ENCODE measurements around the gene RGCC. TPM values are rescaled to one million over a fixed set of nuclear protein-coding genes. Genes with fewer than 3 reads are reported as not detected.
A peak's percentile ranks its signal among the peaks of the same experiment; 100 is the strongest.

The RGCC gene
- total and polyA plus RNA-seq, 8 donors = 93.4 to 196 (median 143) TPM

- Histone ChIP-seq H3K36me3 (no peaks in the 10 kb centered on the region), H3K4me1 (peaks cover 0 to 12% of the 10 kb centered on the region in 2 donors), H3K27me3 (peaks cover 0 to 19% of the 10 kb centered on the region in 2 donors), H3K9me3 (peaks cover 0 to 34% of the 10 kb centered on the region in 2 donors), H3K27ac (no peak overlapping the region), H3K4me3 (no peak overlapping the region)
- intact Hi-C loops (cut with DNase I) = loop anchor here in 1 of 2 donors (10.0 kb wide), 1 partner anchor 192 kb away; no protein-coding TSS in a partner anchor
- ATAC-seq = no peak
- no peak for DNase-seq
- TF ChIP-seq CTCF (IDR thresholded peaks at IDR 0.05) = no peak
These were observed 4.9 kb upstream of the RGCC start for GRCh38 chr13:41452462-41452861.

- intact Hi-C loops (cut with DNase I) = loop anchor here in 1 of 2 donors (10.0 kb wide), 1 partner anchor 191 kb away; no protein-coding TSS in a partner anchor
These were observed 3.7 kb upstream of the RGCC start for GRCh38 chr13:41453620-41454019.

GRCh38 chr13:41454170-41454569, 3.2 kb upstream of the RGCC start:
- ATAC-seq = no peak
- Histone ChIP-seq H3K27ac (no peak overlapping the region), H3K4me1 (peaks cover 0 to 26% of the 10 kb centered on the region in 2 donors), H3K36me3 (no peaks in the 10 kb centered on the region), H3K27me3 (peaks cover 0 to 19% of the 10 kb centered on the region in 2 donors), H3K9me3 (peaks cover 0 to 20% of the 10 kb centered on the region in 2 donors), H3K4me3 (no peak overlapping the region)
- TF ChIP-seq CTCF (IDR thresholded peaks at IDR 0.05) = no peak
- intact Hi-C loops (cut with DNase I) = loop anchor here in 1 of 2 donors (10.0 kb wide), 1 partner anchor 191 kb away; no protein-coding TSS in a partner anchor
- DNase-seq = no peak

More at GRCh38 chr13:41453620-41454019, 3.7 kb upstream of the RGCC start:
- H3K4me1 ChIP-seq = peaks cover 0 to 21% of the 10 kb centered on the region in 2 donors
- H3K9me3 ChIP-seq = peaks cover 0 to 25% of the 10 kb centered on the region in 2 donors
- no peak overlapping the region for H3K4me3 ChIP-seq
- no peak overlapping the region for H3K27ac ChIP-seq
- no peak for ATAC-seq
- H3K36me3 ChIP-seq = no peaks in the 10 kb centered on the region
- no peak for DNase-seq
- TF ChIP-seq CTCF (IDR thresholded peaks at IDR 0.05) = no peak
- peaks cover 0 to 19% of the 10 kb centered on the region in 2 donors for H3K27me3 ChIP-seq

GRCh38 chr13:41455725-41456419, 1.5 kb upstream of the RGCC start:
- Histone ChIP-seq H3K27ac (no peak overlapping the region), H3K9me3 (peaks cover 0 to 6% of the 10 kb centered on the region in 2 donors), H3K4me1 (peaks cover 0 to 43% of the 10 kb centered on the region in 2 donors), H3K4me3 (no peak overlapping the region), H3K27me3 (peaks cover 0 to 19% of the 10 kb centered on the region in 2 donors), H3K36me3 (no peaks in the 10 kb centered on the region)
- no peak for DNase-seq
- intact Hi-C loops (cut with DNase I) = loop anchor here in 1 of 2 donors (10.0 kb wide), 1 partner anchor 189 kb away; no protein-coding TSS in a partner anchor
- TF ChIP-seq CTCF (IDR thresholded peaks at IDR 0.05) = no peak
- ATAC-seq = no peak

- peak; percentile 4 for ATAC-seq
- H3K4me3 ChIP-seq = peak overlapping the region; percentile 59 to 77
These were observed 338 bp downstream of the RGCC start for GRCh38 chr13:41457589-41458186.

More at GRCh38 chr13:41457589-41458186, 338 bp downstream of the RGCC start:
- Histone ChIP-seq H3K9me3 (no peaks in the 10 kb centered on the region), H3K27ac (peak overlapping the region; percentile 83), H3K27me3 (peaks cover 0 to 19% of the 10 kb centered on the region in 2 donors), H3K36me3 (peaks cover 0 to 12% of the 10 kb centered on the region in 2 donors), H3K4me1 (peaks cover 0 to 58% of the 10 kb centered on the region in 2 donors)
- DNase-seq = peak in 1 of 4 donors; percentile 88
- TF ChIP-seq CTCF (IDR thresholded peaks at IDR 0.05) = no peak
- intact Hi-C loops (cut with DNase I) = loop anchor here in 1 of 2 donors (10.0 kb wide), 1 partner anchor 187 kb away; no protein-coding TSS in a partner anchor
